ENCODE data around the gene SUV39H2. TPM values are rescaled to one million over a fixed set of nuclear protein-coding genes. Genes with fewer than 3 reads are reported as not detected.
"Not testable (repeated sequence)": the region's sequence is repeated elsewhere in the genome, so short reads cannot be mapped to it uniquely, and the experiment has no call there.

Gene SUV39H2
- total RNA-seq, 1 experiment from 2014 or later: 21.9 TPM

GRCh38 chr10:14905890-14906289 lies 27.2 kb downstream of the SUV39H2 start:
- DNase-seq (ENCODE audit: low read depth, low spot score) (no peak), ATAC-seq (no peak)
- in situ Hi-C loops (cut with HindIII; ENCODE audit: low pct_unique_long_range_greater_than_20kb, low sequenced_read_pairs) (no loop called here), intact Hi-C loops (cut with micrococcal nuclease; ENCODE audit: unreplicated experiment) (no loop called here)
- Histone ChIP-seq H3K4me3 (ENCODE audit: low read depth in 2 of 2, low read length in 2 of 2) (no peak overlapping the region), H3K27me3 (ENCODE audit: control insufficient read depth, insufficient read depth, low read length) (no peaks in the 10 kb centered on the region), H3K4me1 (ENCODE audit: control insufficient read depth, insufficient read depth, low read length) (no peaks in the 10 kb centered on the region), H3K9me3 (ENCODE audit: control insufficient read depth, insufficient read depth, low read depth, low read length) (peaks cover 3% of the 10 kb centered on the region; the same call in 1 of the 2 replicates), H3K36me3 (ENCODE audit: control insufficient read depth, insufficient read depth, low read length) (peaks cover 3% of the 10 kb centered on the region; the same call in 1 of the 2 replicates), H3K27ac (ENCODE audit: low read length) (no peak overlapping the region)
- ChIA-PET CTCF (no interaction called here), POLR2A (no interaction called here)
- no TSS peak for BruUV-seq (replicated peaks)
- TF ChIP-seq TCF7L2 (IDR thresholded peaks at IDR 0.05; ENCODE audit: low read depth, low read length) (no peak), CTCF (IDR thresholded peaks at IDR 0.05) (no peak), REST (IDR thresholded peaks at IDR 0.05; ENCODE audit: insufficient read depth in 1 of 2, low read depth in 2 of 2, low read length in 1 of 2) (no peak), SIN3A (IDR thresholded peaks at IDR 0.05; ENCODE audit: borderline replicate concordance, insufficient read depth, low read depth, low read length) (no peak), POLR2AphosphoS5 (IDR thresholded peaks at IDR 0.05; ENCODE audit: low read depth, low read length) (no peak)

- no peak for DNase-seq (ENCODE audit: low read depth, low spot score)
- intact Hi-C loops (cut with micrococcal nuclease; ENCODE audit: unreplicated experiment): no loop called here
- in situ Hi-C loops (cut with HindIII; ENCODE audit: low pct_unique_long_range_greater_than_20kb, low sequenced_read_pairs): no loop called here
- BruUV-seq (replicated peaks): no TSS peak
- H3K36me3 ChIP-seq (ENCODE audit: control insufficient read depth, insufficient read depth, low read length): peaks cover 3% of the 10 kb centered on the region; the same call in 1 of the 2 replicates
- H3K9me3 ChIP-seq (ENCODE audit: control insufficient read depth, insufficient read depth, low read depth, low read length): peaks cover 3% of the 10 kb centered on the region; the same call in 1 of the 2 replicates
- no peak overlapping the region for H3K4me3 ChIP-seq (ENCODE audit: low read depth in 2 of 2, low read length in 2 of 2)
- ATAC-seq: no peak
- H3K27ac ChIP-seq (ENCODE audit: low read length): no peak overlapping the region
- H3K27me3 ChIP-seq (ENCODE audit: control insufficient read depth, insufficient read depth, low read length): no peaks in the 10 kb centered on the region
- POLR2A ChIA-PET: no interaction called here
- TF ChIP-seq TCF7L2 (IDR thresholded peaks at IDR 0.05; ENCODE audit: low read depth, low read length) (no peak), REST (IDR thresholded peaks at IDR 0.05; ENCODE audit: insufficient read depth in 1 of 2, low read depth in 2 of 2, low read length in 1 of 2) (no peak), CTCF (IDR thresholded peaks at IDR 0.05) (no peak), POLR2AphosphoS5 (IDR thresholded peaks at IDR 0.05; ENCODE audit: low read depth, low read length) (no peak), SIN3A (IDR thresholded peaks at IDR 0.05; ENCODE audit: borderline replicate concordance, insufficient read depth, low read depth, low read length) (no peak)
- CTCF ChIA-PET: no interaction called here
- no peaks in the 10 kb centered on the region for H3K4me1 ChIP-seq (ENCODE audit: control insufficient read depth, insufficient read depth, low read length)
Observed at GRCh38 chr10:14906765-14907164, 28.1 kb downstream of the SUV39H2 start.

- POLR2A ChIA-PET; H3K27ac ChIP-seq (ENCODE audit: low read length); BruUV-seq (replicated peaks); ATAC-seq; H3K27me3 ChIP-seq (ENCODE audit: control insufficient read depth, insufficient read depth, low read length); H3K9me3 ChIP-seq (ENCODE audit: control insufficient read depth, insufficient read depth, low read depth, low read length); intact Hi-C loops (cut with micrococcal nuclease; ENCODE audit: unreplicated experiment); H3K4me1 ChIP-seq (ENCODE audit: control insufficient read depth, insufficient read depth, low read length); in situ Hi-C loops (cut with HindIII; ENCODE audit: low pct_unique_long_range_greater_than_20kb, low sequenced_read_pairs); H3K36me3 ChIP-seq (ENCODE audit: control insufficient read depth, insufficient read depth, low read length); H3K4me3 ChIP-seq (ENCODE audit: low read depth in 2 of 2, low read length in 2 of 2); DNase-seq (ENCODE audit: low read depth, low spot score); CTCF ChIA-PET: not testable (repeated sequence)
Observed at GRCh38 chr10:14907591-14907990, 28.9 kb downstream of the SUV39H2 start.

All from Panc1 (cell line).